ENCODE measurements around the gene TULP4.

DNA sequence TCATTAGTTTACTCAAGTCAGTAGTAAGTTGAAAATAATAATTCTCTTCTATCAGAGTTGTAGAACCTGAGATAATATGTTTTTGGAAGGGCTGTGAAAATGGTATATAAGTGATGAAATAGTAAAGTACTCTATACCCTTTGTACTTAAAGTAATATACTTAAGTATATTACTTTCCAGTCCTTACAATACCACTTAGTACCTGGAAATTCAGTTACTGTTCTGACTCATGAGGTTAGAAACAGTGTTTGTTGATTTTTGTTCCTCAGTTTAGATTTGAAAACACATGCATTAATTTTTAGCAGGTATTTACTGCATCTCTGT is 10.1 kb downstream of the TULP4 start:
- TF ChIP-seq, protein P1, sequence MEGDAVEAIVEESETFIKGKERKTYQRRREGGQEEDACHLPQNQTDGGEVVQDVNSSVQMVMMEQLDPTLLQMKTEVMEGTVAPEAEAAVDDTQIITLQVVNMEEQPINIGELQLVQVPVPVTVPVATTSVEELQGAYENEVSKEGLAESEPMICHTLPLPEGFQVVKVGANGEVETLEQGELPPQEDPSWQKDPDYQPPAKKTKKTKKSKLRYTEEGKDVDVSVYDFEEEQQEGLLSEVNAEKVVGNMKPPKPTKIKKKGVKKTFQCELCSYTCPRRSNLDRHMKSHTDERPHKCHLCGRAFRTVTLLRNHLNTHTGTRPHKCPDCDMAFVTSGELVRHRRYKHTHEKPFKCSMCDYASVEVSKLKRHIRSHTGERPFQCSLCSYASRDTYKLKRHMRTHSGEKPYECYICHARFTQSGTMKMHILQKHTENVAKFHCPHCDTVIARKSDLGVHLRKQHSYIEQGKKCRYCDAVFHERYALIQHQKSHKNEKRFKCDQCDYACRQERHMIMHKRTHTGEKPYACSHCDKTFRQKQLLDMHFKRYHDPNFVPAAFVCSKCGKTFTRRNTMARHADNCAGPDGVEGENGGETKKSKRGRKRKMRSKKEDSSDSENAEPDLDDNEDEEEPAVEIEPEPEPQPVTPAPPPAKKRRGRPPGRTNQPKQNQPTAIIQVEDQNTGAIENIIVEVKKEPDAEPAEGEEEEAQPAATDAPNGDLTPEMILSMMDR (IDR thresholded peaks at IDR 0.05) = no peak
- TF ChIP-seq POLR2A (IDR thresholded peaks at IDR 0.05) = no peak

Measured in uterus (tissue), 2 donors.